GM08714 (cell line): ENCODE results near the gene OR5H14.
"Not testable (repeated sequence)": the region's sequence is repeated elsewhere in the genome, so short reads cannot be mapped to it uniquely, and the experiment has no call there.

ENCODE experiments used
- H3K4me3 ChIP-seq: fragments of 200-500 bp; sonication (Bioruptor generic); 2 replicates; pipeline ENCODE4 v1.5.1; 2014; ENCODE audit warnings: mild to moderate bottlenecking, low read length, inconsistent platforms
- ZNF274 ChIP-seq: IDR thresholded peaks from 2 replicates; pipeline ENCODE4 v1.6.1; 2012; ENCODE audit warnings: mild to moderate bottlenecking, low read depth, low read length

OR5H14 gene

GRCh38 chr3:98171071-98171470 is 23.8 kb downstream of the OR5H14 start:
- no peak overlapping the region for H3K4me3 ChIP-seq
- TF ChIP-seq ZNF274, result no peak

- no peak overlapping the region for H3K4me3 ChIP-seq
- TF ChIP-seq ZNF274, result no peak
These were observed 25.3 kb downstream of the OR5H14 start for GRCh38 chr3:98172621-98173020.

GRCh38 chr3:98180319-98180890 is 33.1 kb downstream of the OR5H14 start:
- TF ChIP-seq ZNF274, result no peak
- no peak overlapping the region for H3K4me3 ChIP-seq

GRCh38 chr3:98182196-98182595 is 34.9 kb downstream of the OR5H14 start:
- no peak overlapping the region for H3K4me3 ChIP-seq
- no peak for TF ChIP-seq ZNF274

GRCh38 chr3:98185180-98185579 is 37.9 kb downstream of the OR5H14 start:
- H3K4me3 ChIP-seq, result no peak overlapping the region

GRCh38 chr3:98188545-98188944 is 41.3 kb downstream of the OR5H14 start:
- no peak overlapping the region for H3K4me3 ChIP-seq
- TF ChIP-seq ZNF274, result no peak

More at GRCh38 chr3:98185180-98185579, 37.9 kb downstream of the OR5H14 start:
- no peak for TF ChIP-seq ZNF274

GRCh38 chr3:98190911-98191310 is 43.6 kb downstream of the OR5H14 start:
- H3K4me3 ChIP-seq, result not testable (repeated sequence)

GRCh38 chr3:98196293-98196692 is 49.0 kb downstream of the OR5H14 start:
- H3K4me3 ChIP-seq, result not testable (repeated sequence)

- no peak overlapping the region for H3K4me3 ChIP-seq
- no peak for TF ChIP-seq ZNF274
These were observed 51.7 kb downstream of the OR5H14 start for GRCh38 chr3:98199020-98199419.
